H1 (cell line): ENCODE measurements around the gene SHMT2. TPM values are rescaled to one million over a fixed set of nuclear protein-coding genes. Genes with fewer than 3 reads are reported as not detected.

Experiments used
- GTF2F1 ChIP-seq: IDR thresholded peaks from 2 replicates; pipeline ENCODE4 v1.6.1; 2012; ENCODE audit warnings: low read depth, low read length, improper control_type of control experiment, borderline replicate concordance
- KDM5A ChIP-seq: fragments of 200-600 bp; IDR thresholded peaks from 2 replicates; pipeline ENCODE4 v1.7.1; 2012; ENCODE audit warnings: mild to moderate bottlenecking, low read length, inconsistent platforms, mixed read lengths
- PHF8 ChIP-seq: fragments of 200-600 bp; sonication (generic); conservative IDR thresholded peaks from 2 replicates; pipeline ENCODE4 v1.7.1; 2012; ENCODE audit warnings: low read depth, mild to moderate bottlenecking, inconsistent platforms, low read length, moderate library complexity
- SIRT6 ChIP-seq: IDR thresholded peaks from one replicate; pipeline ENCODE4 v1.7.1; 2012; ENCODE audit warnings: low read length, inconsistent platforms
- SP4 ChIP-seq: IDR thresholded peaks from 2 replicates; pipeline ENCODE4 v1.6.1; 2012; ENCODE audit warnings: low read length, inconsistent platforms
- TEAD4 ChIP-seq: IDR thresholded peaks from 2 replicates; pipeline ENCODE4 v1.6.1; 2012; ENCODE audit warnings: low read depth, low read length, inconsistent platforms, mixed read lengths
- polyA plus RNA-seq, 7 experiments: library from polyadenylated mRNA; depleted of rRNA in 3 of 7; stranded (reverse) in 5 of 7; unstranded in 2 of 7; fragments of >200 nt in 5 of 7; fragments of 200-250 nt in 2 of 7; gene quantifications; 1 replicate in 5 of 7; 2 replicates in 1 of 7; 4 replicates in 1 of 7; pipeline versions ENCODE4 v1.2.1 to v1.2.3, GENCODE V29; 2011 to 2013; ENCODE audit warnings: missing spikeins in 2 of 7, mixed read lengths in 2 of 7
- total RNA-seq: library from RNA; stranded (reverse); fragmentation: NEBNext Ultra II Directional; extraction: Animal tissue kit (Norgen Biotek cat#: 25700); gene quantifications from 2 replicates; pipeline ENCODE4 v1.2.1, GENCODE V29; 2021

Gene SHMT2
- total and polyA plus RNA-seq, 2 of the 8 experiments (the other 6 are each of a cell fraction or from before 2014, with no cell fraction given): 274 to 520 TPM

GRCh38 chr12:57211791-57212700 lies 17.5 kb upstream of the SHMT2 start (continued):
- no peak for TF ChIP-seq GTF2F1
- TF ChIP-seq SIRT6: no peak
- TF ChIP-seq TEAD4: no peak
- no peak for TF ChIP-seq SP4
- TF ChIP-seq KDM5A: no peak
- no peak for TF ChIP-seq PHF8
